HPDE6-E6E7 (cell line): ENCODE data around the gene PPP2R3C.
A peak's percentile ranks its signal among the peaks of the same experiment; 100 is the strongest.
"Not testable (repeated sequence)": the region's sequence is repeated elsewhere in the genome, so short reads cannot be mapped to it uniquely, and the experiment has no call there.

Experiments
- DNase-seq: peaks from one replicate; pipeline ENCODE4 v3.0.0; 2011; ENCODE audit warnings: missing footprints; ENCODE audit errors: extremely low spot score

Gene PPP2R3C

DNA sequence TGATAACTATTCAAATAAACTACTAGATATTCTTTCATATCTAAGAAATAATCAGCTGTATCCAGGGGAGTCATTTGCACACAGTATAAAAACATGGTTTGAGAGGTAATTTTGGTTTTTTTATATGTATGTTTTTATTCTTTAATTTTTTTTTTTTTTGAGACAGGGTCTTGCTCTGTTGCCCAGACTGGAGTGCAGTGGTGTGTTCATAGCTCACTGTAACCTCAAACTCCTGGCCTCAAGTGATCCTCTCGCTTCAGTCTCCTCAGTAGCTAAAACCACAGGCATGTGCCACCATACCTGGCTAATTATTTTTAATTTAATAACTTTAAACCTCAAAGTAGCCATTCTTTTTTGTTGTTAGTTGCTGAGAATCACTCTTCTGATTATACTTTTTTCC lies 2.3 kb upstream of the PPP2R3C start:
- no peak for DNase-seq

DNA sequence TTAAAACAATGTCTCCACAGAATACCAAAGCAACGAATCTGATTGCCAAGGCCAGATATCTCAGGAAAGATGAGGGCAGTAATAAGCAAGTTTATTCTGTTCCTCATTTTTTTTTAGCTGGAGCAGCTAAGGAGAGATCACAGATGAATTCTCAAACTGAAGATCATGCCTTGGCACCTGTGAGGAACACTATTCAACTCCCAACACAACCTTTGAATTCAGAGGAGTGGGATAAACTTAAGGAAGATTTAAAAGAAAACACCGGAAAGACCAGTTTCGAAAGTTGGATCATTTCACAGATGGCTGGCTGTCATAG lies 1.6 kb upstream of the PPP2R3C start:
- no peak for DNase-seq

DNA sequence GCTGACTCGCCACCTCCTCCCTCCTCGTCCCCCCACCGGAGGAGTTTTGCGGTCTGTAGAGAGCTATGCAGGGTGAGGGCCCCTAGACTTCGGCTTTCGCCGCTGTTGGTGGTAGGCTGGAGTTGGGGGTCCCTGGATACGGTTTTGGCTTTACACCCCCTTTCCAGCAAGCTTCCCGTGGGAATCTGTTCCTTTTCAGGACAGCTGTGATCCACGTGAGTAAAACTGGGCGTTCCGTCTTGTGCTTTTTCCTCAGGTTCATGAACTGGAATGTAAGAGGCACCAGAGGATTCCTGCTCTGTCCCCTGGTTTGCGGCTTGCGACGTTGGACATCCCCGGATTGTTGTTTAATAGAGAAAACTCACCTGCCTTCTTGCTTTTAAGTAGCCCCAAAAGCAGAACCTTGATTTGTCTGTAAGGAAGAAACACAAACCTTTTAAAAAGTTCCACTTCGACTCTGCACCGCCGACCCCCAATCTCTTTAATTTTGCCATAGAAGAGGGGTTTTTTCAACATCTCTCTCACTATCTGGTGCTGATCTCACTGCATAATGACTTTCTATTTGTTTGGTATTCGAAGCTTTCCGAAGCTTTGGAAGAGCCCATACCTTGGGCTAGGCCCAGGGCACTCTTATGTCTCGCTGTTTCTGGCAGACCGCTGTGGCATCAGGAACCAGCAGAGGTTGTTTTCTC lies 1.1 kb upstream of the PPP2R3C start:
- DNase-seq, result peak; percentile 27

DNA sequence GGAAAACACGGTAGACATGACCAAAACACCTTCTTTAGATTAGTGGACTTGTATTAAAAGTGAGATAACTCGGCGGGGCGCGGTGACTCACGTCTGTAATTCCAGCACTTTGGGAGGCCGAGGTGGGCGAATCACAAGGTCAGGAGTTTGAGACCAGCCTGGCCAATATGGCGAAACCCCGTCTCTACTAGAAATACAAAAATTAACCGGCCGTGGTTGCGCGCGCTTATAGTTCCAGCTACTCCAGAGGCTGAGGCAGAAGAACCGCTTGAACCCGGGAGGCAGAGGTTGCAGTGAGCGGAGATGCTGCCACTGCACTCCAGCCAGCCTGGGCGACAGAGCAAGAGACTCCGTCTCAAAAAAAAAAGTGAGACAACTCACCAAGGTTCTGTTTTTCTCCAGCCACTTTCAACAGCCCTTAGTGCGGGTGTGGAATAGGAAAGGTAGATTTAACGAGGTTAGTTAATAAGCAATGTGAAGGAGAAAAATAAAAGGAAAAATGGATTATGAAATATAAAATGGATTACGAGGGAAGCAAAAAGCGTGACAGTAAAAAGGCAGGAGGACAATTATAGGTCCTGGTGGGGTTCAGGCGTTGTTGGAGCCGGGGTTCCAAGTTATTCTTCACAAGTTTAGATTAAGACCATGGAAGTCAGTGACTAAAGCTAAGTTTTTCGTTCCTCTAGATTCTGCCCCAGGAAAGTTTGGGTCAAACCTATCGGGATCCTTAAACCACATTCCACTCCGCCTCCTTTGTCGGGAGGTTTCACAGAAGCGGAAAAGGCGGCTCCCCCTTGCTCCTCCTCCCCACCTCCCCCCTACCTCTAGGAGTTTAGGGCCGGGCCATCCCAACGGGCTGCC lies 534 bp downstream of the PPP2R3C start:
- DNase-seq, result no peak

DNA sequence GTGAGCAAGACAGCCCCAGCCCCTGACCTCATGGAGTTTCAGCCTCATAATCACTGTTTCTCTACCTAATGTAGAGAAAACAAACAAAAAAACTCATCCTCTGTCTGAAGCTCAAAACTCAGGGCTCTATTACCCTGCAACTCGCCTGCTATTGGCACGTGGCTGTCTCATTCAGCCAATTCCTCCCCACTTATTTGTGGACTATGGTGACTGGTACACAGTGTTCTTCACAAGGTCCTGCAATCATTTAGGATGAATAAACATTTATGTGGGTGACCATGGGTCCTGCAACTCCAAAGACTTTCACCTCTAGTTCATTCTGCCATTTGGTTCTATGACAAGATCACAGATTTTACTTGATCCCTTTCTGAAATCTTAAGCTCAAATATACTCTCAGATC lies 4.7 kb downstream of the PPP2R3C start:
- no peak for DNase-seq

DNA sequence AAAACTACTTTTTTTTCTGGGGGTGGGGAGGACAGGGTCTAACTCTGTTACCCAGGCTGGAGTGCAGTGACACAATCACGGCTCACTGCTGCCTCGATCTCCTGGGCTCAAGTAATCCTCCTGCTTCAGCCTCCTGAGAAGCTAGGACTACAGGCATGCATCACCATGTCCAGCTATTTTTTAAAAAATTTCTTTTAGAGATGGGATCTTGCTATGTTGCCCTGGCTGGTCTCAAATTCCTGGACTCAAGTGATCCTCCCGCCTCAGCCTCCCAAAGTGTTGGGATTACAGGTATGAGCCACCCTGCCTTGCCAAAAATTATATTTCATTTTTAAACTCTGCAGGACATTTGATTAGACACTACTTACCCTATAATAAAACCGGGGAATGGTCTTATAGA lies 5.5 kb downstream of the PPP2R3C start:
- DNase-seq, result no peak

DNA sequence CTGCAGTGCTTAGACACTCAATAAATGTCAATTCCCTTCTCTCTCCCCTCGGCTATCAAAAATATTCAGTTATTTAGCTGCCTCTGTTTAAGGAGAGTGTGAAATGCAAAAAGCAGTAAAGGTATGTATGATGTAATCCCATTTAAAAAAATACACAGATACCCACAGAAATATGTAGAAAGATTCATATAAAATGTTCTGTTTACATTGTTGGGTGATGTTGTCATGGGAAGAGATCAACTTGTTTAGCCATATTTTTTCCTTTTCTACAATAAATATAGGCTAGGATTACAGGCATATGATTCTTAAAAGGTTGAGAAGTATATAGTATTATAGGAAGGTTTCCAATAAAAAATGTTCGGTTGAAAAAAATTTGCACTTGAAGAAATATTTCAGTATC lies 7.8 kb downstream of the PPP2R3C start:
- no peak for DNase-seq

DNA sequence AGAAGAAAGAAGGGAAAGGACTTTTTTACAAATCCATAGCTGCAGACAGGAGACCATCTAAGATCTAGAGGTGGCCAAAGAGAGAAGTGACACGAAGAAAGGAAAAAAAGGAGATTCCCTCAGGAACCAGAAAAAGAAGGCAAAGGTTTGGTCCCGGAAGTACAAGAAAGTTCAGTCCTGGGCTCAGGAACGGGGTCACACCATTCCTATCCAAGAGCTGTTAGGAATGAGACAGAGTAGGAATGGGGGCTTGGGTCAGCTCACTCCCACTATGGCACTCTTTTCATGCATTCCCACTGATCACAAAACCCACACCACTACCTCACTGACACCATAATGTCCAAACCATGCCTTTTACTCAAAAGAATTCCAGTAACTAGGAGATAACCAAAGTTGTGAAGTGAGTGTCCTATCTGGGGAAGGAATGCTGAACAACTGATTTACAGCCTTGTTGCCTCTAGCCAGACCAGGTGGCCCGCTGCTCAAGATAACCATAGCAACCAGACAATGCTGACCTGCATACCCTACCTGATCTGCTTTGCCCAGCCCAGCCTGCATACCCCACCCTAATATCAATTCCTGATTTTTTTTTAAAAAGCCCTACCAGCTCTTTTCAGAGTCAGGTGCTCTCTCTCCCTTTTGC lies 8.4 kb downstream of the PPP2R3C start:
- DNase-seq, result no peak

DNA sequence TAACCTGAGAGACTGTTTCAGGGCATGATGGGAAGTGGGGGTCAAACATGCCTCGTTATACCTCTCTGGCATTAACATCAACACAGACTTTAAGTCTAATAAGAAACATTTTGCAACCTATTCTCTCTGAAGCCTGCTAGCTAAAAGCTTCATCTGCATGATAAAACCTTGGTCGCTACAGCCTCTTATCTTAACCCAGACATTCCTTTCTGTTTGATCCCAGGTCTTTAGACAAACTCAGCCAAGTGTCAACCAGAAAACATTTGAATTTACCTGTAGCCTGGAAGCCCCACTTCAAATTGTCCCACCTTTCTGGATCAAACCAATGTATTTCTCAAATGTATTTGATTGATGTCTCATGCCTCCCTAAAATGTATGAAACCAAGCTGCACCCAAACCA lies 9.1 kb downstream of the PPP2R3C start:
- no peak for DNase-seq

DNA sequence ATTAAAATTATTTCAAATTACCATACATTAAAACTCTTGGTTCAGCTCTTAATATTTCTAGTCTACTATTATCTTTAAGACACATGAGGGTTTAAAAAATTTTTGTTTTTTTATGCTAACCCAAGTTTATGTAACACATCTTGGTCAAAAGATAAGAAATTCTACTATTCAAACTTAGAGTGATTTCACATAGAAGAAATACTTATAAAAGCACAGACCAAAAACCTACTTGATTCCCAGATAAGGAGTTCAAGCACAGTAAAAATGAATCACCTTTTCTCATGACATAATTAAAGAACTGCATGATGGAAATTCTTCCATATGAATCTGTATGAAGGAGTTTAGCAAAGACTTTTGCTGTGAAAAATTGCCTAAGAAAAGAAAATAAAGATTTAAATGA lies 13.9 kb downstream of the PPP2R3C start:
- no peak for DNase-seq

DNA sequence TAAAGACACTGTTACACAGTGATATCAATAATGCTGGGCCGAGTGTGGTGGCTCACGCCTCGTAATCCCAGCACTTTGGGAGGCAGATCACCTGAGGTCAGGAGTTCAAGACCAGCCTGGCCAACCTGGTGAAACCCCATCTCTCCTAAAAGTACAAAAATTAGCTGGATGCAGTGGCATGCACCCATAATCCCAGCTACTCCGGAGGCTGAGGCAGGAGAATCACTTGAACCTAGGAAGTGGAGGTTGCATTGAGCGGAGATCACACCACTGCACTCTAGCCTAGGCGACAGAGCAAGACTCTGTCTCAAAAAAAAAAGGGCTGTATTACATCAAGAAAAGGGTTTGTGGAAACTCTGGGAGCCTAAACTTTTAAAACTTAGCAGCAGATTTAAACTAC lies 27.1 kb downstream of the PPP2R3C start:
- not testable (repeated sequence) for DNase-seq

DNA sequence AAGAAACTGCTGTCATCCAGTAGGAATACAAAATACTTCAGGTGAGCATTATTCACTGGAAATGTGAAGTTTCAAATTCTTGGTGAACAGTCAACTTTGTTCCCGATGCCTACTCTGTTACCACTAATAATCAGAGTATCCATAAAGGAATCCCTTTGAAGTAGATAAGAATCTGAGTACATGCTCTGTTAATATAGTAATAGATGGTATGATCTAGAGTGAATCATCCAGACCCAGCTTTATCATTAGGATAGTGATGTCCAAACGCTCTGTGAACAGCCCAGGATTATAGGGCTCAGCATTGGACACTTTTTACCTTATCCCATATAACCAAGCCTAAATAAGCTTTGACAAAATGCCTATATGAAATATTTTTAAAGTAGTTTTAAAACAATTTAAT lies 33.3 kb downstream of the PPP2R3C start:
- no peak for DNase-seq

DNA sequence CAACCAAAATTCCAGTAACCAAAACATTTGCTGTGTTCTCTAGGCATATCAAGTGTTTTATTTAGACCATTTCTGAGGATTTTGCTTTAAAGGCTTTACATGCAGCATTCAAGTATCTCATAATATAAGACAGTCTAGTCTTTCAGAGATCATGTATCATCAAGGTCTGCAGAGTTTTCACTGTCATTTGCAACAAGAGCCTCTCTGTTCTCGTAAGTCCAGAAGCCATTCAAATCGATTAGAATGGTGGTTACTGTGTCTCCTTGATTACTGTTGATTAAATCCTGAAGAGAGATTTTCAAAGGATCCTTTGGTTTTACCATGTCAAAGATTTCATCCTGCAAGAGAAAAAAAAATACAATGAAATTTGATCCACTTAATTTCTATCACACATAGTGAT lies 36.3 kb downstream of the PPP2R3C start:
- no peak for DNase-seq

DNA sequence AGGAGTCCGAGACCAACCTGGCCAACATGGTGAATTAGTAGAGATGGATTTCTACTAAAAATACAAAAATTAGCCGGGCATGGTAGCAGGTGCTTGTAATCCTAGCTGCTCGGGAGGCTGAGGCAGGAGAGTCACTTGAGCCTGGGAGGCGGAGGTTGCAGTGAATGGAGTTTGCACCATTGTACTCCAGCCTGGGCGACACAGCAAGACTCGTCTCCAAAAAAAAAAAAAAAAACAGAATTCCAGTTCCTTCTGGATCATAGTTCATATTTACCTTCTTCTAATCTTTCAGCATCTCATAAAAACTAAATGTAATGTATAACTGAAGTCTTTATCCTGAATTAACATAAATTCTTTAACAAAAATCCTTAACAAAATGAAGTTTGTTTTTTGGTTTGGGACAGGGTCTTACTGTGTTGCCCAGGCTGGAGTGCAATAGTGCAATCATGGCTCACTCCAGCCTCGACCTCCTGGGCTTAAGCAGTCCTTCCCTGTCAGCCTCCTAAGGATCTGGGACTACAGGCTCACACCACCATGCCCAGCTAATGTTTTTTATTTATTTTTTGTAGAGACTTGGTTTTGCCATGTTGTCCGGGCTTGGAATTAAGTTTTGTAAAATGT lies 38.1 kb downstream of the PPP2R3C start:
- DNase-seq, result no peak

DNA sequence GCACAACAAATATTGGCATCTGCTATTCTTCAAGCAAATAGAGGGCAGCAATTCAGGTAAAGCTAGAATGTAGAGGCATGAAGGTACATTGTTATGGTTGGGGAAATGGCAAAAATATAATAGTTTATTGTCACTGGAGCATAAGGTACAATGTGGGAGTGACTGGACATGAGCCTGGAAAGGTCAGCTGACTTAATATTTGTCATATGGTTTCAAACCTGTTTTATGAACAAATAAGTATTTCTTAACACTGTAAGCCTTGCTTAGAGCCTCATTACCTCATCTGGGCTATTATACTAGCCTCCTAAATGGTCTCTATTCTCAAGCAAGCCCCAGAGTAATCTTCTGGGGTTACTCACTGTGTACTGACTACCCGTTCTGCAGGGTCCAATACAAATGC lies 42.0 kb downstream of the PPP2R3C start:
- no peak for DNase-seq

DNA sequence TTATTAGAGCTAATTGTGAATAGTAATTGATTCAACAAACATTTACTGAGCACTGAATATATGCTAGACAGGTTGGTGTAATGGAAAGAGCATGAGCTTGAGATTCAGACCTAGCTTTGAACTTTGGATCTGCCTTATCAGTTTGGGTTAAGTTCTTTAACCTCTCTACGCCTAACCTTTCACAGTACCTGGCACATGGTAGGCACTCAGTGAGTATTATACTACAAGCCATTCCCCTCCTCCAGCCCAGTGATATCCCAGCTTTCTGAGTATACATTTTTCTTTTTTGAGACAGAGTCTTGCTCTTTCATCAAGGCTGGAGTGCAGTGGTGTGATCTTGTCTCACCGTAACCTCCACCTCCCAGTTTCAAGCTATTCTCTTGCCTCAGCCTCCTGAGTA lies 43.7 kb downstream of the PPP2R3C start:
- DNase-seq, result no peak

DNA sequence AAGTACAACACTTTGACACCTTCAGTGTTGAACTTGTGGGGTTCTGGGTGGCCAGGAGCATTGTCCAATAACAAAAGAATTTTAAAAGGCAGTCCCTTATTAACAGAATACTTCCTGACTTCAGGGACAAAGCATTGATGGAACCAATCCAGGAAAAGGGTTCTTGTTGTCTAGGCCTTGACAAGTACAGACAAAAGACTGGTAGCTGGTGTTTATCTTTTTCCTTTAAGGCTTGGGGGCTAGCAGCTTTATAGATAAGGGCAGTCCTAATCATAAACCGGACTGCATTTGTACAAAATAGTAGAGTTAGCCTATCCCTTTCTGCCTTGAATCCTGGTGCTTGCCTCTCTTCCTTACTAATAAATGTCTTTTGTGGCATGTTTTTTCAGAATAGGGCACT lies 48.3 kb downstream of the PPP2R3C start:
- DNase-seq, result no peak

DNA sequence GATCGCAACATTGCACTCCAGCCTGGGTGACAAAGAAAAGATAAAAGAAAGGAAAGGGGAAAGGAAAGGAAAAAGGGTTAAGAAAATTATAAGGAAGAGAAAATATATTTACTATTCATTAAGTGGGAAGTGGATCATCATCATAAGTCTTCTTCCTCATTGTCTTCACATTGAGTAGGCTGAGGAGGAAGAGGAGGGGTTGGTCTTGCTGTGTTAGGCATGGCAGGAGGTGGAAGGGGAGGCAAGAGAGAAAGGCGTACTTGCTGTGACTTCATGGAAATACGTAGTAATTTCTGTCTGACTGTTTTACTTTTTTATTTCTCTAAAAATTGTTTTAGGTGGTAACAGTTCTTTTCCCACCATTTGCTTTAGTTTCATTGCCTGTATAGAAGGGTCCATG lies 49.6 kb downstream of the PPP2R3C start:
- DNase-seq, result no peak

DNA sequence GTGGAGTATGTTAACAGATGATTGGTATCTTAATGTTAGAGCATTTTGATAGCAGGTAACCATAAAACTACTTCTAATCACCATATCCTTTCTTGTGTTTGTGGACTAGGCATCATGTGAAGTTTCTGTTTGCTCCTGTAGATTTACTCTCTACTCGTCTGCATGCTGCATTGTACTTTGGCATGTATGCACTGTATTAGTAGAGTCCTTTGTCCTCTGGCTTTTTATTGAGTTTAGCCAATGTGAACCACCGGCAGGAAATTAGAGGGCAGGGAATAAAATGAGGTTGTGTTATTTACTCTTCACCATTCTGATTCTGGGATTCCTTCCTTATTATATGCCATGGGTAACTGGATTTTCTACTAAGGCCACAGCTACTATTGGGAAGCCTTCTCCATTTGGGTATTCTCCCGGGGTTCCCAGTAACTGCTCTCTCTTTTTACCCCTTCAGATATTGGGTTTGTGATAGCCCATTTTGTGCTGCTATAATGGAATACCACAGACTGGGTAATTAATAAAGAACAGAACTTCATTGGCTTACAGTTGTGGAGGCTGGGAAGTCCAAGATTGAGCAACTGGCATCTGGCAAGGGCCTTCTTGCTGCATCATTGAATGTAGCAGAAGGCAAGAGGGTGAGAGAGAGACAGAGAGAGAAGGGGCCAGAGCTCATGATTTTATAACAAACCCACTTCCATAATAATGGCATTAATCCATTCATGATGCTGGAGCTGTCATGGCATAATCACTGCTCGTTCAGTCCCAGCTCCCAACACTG lies 53.4 kb downstream of the PPP2R3C start:
- DNase-seq, result no peak

DNA sequence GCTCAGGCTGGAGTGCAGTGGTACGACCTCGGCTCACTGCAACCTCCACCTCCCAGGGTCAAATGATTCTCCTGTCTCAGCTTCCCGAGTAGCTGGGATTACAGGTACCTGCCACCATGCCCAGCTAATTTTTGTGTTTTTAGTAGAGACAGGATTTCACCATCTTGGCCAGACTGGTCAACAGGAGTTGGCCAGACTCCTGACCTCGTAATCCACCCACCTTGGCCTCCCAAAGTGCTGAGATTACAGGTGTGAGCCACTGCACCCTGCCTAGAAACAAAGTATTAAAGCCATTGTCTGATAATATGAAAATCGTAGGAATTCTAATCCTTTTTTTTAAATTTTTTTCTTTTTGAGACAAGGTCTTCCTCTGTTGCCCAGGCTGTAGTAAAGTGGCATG lies 56.1 kb downstream of the PPP2R3C start:
- DNase-seq, result not testable (repeated sequence)

DNA sequence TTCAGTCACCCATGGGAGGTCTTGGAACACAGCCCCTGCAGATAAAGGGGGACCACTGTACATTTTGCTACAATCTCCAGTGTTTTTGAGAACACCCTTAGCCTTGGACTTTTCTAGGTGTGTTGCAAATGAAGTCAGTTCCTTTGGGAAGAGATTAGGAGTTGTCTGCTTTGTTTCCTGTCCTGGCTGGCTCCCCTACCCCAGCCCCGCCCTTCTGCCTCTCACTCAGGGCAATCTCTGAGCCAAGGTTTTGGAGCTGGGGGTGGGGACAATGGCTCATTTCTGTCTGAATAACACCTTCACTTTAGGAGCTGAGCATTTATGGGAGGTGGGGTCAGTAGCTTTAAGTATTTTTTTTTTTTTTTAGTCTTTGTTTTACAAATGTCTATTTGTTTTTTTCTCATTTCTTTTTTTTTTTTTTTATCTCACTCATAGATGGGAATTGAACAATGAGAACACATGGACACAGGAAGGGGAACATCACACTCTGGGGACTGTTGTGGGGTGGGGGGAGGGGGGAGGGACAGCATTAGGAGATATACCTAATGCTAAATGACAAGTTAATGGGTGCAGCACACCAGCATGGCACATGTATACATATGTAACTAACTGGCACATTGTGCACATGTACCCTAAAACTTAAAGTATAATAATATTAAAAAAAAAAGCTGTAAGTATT lies 60.5 kb downstream of the PPP2R3C start:
- peak; percentile 26 for DNase-seq
